CMK (cell line): Measurements from ENCODE around the gene LMO7.

Source experiments
- DNase-seq: peaks from one replicate; pipeline ENCODE4 v3.0.0-alpha.2; 2010; ENCODE audit warnings: low read depth

The LMO7 gene

DNA sequence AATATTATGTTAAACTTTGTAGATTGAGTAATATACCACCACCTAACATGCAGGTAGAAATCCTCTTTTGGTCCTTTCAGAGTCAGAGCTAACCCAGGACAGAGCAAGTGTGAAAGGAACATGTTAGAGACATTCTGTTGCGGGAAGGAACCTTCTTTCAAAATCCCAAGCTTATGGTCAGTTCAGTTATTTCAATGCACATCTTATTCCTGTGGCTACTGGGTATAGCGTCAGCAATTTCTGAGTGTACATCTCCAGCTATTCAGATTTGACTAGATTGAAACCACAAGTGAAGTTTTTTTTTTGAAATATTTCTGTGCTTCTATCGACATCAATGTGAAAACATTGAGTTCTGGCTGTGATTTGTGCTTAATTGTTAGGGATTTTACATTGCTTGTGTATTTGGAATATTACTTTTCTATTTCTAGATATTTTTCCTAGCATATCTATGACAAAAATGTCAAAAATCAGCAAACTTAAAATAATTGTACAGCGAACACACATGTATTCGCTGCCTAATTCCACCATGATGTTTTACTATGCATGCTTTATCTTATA lies 165.3 kb downstream of the LMO7 start:
- DNase-seq = no peak

GRCh38 chr13:75802161-75802560 lies 166.0 kb downstream of the LMO7 start:
- no peak for DNase-seq

DNA sequence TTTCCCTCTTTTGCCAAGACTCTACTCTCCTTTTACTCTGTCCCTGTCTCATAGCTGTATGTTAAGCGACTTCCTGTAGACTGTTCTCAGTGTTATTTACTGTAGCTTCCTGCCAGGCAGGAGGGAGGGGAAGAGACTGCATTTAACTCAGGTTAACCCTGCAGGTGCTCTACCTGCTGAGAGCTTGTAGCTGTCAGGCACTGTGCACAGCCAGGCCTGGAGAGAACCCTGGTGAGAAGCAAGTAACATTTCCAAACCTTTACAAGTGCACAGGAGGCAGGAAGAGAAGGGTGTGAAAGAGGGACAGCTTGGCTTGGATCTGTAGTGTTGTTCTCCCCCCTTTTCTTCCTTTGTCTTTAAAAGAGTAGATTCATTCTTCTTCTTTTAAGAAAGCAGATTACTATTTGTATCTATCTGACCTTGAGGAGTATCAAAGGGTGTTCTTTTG lies 167.1 kb downstream of the LMO7 start:
- no peak for DNase-seq

GRCh38 chr13:75804054-75804453 lies 167.9 kb downstream of the LMO7 start:
- DNase-seq = no peak

- DNase-seq = no peak
Measured at GRCh38 chr13:75804605-75805004, 168.5 kb downstream of the LMO7 start.

GRCh38 chr13:75806117-75806516 lies 170.0 kb downstream of the LMO7 start:
- no peak for DNase-seq

DNA sequence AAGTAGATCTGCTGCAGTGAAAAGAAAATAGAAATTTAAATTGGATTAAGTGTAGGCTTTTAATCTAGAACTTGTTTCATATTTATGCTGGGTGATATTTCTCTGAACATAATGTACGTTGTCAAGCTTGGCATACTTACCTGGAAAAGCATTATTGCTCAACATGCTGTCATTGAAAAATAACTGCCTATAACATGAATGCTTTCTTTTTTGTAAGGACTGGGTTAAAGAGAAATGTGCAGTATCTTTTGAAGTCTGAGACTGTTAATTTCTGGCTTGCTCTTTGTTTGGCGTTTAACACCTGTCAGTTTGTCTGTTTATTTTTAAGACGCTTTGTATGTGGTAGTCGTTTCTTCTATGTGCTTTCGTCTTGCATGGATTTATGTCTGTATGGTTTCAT lies 175.2 kb downstream of the LMO7 start:
- DNase-seq = no peak

GRCh38 chr13:75811841-75812240 lies 175.7 kb downstream of the LMO7 start:
- DNase-seq = no peak

DNA sequence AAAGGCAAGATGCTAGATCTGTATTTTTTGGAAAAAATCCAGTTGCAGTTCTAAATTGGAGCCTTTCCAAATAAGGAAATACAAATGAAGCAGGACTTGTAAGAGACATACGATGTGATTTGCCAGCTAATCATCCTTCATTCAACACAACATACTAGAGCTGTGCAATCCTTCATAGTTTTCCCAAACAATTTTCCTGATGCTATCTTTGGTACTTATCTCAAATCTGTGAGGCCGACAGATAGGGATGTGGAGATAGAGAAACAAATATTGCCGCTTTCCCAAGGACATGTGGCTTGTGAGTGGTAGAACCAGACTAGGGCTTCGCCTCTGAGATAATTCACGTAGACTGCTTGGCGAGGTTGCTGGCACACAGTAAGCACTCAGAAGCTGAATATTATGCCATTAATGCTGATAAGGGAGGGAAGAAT lies 176.6 kb downstream of the LMO7 start:
- no peak for DNase-seq

DNA sequence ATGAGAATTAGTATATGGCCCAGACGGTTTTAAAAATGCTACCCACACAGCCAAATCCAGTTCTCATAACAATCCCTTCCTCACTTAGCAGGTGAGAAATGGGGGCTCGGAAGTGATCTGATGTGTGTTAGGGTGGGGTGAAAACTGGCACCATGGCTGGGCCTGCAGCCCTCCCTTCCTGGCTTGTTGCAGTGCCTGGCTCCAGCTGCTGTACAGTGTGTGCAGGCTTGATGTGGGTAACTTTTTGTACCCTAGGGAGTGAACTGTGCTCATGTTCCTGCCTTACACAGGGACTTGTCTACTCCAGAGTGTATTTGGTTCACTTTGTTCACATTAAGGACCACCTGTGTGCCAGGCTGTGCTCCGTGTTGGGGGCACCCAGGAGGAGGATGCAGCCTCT lies 177.2 kb downstream of the LMO7 start:
- DNase-seq = no peak

- no peak for DNase-seq
Measured at GRCh38 chr13:75818179-75818967, 182.2 kb downstream of the LMO7 start.

DNA sequence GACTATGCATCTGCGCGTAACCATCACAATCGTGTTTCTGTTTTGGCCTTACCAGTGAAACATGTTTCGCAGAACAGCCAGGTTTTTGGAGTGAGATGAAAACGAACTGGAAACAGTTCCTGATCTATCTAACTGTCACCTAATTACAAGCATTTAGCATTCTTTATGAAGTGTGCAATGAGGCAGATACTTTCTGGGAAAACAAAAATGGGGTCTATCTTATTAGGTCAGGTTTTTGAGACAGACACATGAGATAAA lies 182.8 kb downstream of the LMO7 start:
- no peak for DNase-seq

GRCh38 chr13:75825161-75825560 lies 189.0 kb downstream of the LMO7 start:
- DNase-seq = no peak

DNA sequence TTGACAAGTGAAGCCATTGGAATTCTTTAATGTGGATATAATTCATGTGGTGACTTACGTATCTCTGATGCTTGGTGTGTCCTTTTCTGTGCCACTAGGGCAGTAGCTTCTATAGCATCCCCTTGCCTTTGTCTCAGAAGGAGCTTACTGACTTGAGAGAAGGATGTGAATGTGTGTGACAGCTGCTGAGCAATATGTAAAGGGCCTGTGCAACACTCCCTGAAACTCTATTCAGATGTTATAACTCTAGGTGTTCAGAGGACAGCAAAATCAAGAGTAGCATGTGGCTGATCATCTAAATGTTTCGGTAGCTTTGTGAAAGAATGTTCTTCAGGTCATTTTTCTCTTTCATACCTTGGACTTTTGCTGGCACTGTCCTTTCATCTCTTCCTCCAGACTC lies 189.5 kb downstream of the LMO7 start:
- DNase-seq = no peak

DNA sequence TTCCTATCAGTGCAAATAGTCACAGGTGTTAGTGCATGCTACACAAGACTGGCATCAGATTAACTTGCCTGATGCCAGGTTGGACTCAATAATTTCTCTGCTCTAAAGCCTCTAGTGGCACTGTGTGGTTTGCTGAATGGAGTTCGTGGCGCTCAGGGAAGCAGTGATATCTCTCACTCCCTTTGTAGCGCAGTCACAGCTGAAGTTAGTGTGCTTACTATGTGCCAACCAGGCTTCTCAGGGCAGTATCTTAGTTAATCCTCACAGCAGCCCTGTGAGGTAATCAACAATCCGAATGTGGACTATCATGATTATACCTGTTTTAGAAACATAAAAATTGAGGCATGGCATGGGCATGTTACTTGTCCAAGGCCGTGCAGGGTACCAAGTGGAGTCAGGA lies 190.3 kb downstream of the LMO7 start:
- DNase-seq = no peak

DNA sequence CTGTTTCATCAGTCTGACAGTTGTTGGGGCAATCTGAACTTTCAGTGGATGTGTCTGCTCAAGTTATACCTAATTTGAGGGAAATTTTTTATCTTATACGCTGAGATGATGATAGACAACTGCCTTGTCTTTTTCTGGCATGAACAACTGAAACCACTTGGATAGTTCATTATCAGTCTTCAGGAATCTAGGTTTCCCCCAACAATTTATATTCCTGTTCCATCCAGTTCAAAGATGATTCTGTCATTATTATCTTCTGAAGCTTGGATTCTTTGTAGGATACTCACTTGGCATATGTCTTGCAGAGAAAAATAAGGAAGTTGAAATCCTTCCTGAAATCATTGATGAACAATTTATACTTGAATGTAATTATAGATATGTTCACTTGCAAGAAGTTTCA lies 193.7 kb downstream of the LMO7 start:
- DNase-seq = no peak

GRCh38 chr13:75830842-75831241 lies 194.7 kb downstream of the LMO7 start:
- no peak for DNase-seq

DNA sequence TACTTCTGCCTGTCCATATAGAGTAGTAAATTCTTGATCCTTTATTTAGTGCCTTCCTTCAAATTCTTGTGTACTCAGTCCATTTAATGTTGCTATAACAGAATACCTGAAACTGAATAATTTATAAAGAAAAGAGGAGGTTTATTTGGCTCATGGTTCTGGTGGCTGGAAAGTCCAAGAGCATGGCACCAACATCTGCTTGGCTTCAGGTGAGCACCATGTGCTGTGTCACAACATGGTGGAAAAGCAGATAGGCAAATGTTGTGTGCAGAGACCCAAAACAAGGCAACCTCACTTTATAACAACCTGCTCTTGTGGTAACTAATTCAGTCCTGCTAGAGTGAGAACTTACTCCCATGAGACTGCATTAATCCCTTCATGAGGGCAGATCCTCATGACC lies 195.3 kb downstream of the LMO7 start:
- DNase-seq = no peak

DNA sequence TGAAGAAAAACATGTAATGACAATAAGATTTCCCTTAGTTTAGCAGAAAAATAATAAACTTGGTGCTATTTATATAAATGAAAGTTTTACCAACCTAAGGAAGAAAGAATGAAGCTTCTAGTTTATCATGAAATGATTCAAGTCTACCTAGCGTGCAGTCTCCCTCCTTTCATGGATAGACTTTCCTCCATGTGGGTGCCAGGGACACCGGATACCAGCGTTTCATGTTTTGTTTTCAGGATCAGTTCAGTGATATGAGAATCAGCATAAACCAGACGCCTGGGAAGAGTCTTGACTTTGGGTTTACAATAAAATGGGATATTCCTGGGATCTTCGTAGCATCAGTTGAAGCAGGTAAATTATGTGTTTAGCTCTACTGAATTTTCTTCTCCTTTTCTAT lies 196.7 kb downstream of the LMO7 start:
- no peak for DNase-seq

GRCh38 chr13:75836441-75836840 lies 200.3 kb downstream of the LMO7 start:
- no peak for DNase-seq

- no peak for DNase-seq
Measured at GRCh38 chr13:75838366-75839005, 202.4 kb downstream of the LMO7 start.

DNA sequence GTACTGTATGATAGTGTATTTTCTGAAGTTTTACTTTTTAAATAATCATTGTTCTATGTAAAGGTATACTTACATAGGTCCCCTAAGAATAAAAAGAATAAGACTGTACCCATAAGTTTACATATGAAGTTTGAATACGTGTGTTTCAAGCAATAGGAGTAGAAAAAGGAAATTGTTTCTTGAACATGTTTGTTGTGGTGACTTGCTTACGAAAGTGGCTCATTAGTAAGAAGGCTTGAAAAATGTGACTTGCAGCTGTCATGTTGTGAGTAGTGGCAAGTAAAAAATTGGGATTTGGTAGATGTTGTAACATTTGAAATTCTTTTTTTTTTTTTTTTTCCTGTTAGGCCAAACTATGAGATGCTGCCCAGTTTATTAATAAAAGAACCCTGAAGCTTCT lies 203.3 kb downstream of the LMO7 start:
- no peak for DNase-seq

DNA sequence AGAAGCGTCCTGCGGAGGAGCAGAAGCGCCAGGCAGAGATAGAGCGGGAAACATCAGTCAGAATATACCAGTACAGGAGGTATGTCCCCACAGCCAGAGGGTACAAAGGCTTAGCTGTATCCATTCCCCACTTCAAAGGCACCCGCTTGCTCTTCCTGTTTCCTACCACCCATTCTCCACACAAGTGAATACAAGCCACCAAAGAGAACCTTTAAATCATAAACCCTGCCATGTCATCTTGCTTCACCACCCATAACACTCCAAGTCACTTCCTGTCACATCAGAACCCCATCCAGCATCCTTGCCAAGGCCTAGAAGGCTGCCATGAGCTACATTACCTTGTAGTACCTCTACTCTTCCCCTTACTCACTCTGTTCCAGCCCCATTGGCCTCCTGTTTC lies 205.8 kb downstream of the LMO7 start:
- DNase-seq = no peak

DNA sequence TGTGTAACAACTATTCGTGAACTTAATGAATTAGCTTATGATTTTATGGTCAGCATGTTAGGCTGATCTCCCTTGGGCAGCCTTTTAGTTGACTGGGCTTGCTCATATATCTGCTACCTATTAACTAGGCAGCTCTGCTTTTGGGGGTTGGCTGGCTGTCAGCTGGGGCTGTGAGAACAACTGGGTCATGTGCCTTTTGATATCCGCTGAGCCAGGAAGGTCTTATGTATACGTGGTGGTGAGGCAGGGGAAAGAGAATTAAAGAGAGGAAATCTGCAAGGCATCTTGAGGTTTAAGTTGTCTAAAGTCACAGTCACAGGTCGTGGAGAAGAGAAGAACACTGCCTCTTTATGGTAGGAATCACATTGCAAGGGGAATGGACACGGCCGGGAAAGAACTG lies 206.9 kb downstream of the LMO7 start:
- DNase-seq = no peak
